ENCODE data around the gene EPHA7.

Gene EPHA7
- total RNA-seq: 0 to 0.84 reads per million in 2 donors

DNA sequence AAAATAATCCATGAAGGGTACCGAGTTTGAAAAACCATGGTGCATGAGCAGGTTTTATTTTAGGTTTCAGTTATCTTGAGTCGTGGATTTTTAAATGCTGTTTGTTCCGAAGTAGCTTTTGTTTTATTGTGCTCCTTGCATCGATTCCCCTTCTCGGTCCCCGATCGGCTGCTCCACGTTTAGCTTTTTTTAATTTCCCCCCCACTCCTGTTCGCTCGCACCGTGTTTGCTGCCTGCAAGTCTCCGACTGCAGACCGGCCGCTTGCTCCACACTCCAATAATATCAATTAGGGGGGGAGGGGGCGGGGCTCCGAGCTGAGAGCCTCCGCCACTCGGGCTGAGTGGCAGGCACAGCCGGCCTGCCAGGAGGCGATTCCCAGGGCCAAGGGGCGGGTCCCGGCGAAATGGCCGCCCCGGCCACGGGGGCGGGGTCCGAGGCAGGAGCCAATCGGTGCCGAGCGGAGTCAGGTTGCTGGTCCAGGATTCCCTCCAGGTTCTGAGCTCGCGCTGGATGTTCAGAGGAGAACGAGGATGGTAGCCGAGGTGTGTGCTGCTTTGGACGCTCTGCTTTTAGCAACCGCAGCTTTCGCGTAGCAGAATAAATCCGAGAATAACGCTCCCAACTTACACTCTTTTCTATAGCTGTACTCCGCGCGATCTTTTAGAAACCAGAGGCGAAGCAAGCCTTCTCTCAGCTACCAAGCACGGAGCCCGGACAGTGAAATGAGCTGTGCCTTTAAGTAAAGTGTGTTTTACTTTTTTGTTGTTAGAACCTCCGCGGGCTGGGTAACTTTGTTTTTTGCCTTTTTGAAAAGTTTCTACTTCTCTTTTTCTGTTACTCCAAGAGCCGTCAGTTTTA, at the start of gene EPHA7:
Gene EPHA7 (minus strand): TSS at position 256 of the 859 bp plus-strand sequence. CDS start 218 bp downstream, at position 38.
- DNase-seq: no peak

DNA sequence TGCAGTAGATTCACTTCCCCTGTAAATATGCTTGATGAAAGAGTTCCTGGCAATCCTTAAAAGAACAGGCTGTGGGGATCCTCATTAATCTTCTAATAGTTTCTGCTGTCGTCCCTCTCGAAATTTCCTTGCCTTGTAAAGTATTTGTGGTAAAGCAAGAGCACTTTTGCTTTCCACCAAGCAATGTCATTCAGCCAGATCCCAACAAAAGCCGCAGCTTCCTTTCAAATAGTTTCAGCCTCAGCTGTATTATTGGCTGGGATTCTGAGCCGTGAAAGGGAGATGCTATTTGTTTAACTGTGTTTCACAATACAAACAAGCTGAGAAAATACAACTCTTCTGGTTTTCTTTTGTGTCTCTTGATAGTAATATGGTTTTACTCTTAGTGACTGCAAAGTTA, 48.9 kb upstream of the EPHA7 start:
- no peak for DNase-seq

DNA sequence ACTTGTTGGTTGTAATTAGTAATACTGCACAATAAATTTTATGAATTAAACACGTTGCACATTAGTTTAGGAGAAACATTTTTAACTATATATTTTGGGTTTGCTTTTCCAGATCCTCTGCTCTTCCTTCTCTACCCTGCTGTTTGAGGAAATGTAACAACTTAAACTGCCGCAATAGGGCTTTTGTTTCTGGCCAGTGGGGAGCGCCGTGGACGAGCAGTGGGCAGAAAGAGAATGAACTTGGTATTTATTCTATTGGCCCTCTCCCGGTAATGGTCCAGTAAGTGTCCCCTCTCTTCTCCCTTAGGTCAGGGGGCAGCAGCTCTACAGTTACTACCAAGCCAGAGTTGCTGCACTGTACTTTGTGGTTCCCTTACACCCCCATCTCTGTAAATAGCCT, 35.2 kb upstream of the EPHA7 start:
- DNase-seq: no peak

DNA sequence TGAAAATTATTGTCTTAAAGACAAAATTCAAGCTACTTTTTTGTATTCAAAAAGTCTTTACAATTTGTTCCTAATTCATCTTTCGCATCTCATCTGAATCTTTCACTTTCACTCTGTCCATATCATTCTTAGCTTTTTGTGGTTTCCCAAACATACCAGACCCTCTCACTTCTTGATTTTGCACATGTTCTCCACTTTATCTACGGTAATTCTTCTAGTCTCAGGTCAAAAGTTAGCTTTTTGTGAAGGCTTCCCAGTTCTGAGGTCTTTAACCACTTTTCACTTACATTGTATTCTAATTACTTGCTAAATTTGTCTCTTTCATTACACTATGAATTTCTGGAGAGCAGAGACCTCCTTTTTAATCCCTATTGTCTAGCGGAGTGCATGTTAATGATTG, 34.6 kb upstream of the EPHA7 start:
- DNase-seq: no peak

DNA sequence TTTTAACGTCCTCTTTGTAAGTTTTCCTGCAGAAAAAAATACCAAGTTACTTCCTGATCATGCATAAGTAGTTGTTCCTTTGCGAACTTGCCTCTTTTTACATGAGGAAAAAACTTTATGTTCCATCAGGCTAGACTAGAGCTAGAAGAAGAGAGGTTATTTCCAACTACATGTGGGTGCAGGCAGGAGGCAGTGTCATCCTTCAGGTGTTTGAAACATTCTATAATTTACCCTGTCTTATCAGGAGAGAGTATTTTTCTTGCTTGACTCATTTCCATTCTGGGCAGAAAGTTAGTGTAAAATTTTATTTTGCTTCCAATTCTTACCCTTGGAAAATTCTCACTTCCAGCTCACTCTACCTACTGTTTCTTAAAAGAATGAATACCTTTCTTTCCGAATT, 28.5 kb upstream of the EPHA7 start:
- DNase-seq: no peak

DNA sequence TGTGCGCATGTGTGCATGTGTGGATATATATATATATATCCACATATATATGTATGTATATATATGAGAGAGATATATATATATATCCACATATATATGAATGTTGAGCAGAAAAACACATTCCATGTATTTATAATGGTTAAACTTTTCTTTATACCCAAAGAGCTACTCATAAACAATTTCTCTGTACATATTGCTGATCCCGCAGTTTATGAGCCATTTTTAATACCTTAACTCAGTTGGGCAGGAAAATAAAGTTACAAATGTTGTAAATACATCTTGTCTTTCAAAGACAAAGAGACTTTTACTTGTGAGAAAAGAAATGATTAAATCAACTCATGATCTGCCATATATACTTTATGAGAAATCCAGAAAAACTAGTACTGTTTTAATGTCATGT, 18.1 kb upstream of the EPHA7 start:
- no peak for DNase-seq

DNA sequence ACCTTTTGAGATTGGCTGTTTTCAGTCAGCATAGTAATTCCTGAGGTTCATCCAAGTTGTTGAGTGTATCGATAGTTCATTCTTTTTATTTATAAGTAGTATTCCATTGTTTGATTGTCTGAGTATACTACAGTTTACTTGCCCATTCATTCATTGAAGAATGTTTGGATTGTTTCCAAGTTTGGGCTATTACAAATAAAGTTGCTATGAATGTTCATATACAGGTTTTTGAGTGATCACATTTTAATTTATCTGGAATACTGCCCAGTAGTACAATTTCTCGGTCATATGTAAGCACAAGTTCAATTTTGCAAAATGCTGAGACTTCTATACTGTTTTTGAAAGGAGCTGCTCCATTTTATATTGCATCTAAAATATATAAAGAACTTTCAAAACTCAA, 14.2 kb upstream of the EPHA7 start:
- no peak for DNase-seq

DNA sequence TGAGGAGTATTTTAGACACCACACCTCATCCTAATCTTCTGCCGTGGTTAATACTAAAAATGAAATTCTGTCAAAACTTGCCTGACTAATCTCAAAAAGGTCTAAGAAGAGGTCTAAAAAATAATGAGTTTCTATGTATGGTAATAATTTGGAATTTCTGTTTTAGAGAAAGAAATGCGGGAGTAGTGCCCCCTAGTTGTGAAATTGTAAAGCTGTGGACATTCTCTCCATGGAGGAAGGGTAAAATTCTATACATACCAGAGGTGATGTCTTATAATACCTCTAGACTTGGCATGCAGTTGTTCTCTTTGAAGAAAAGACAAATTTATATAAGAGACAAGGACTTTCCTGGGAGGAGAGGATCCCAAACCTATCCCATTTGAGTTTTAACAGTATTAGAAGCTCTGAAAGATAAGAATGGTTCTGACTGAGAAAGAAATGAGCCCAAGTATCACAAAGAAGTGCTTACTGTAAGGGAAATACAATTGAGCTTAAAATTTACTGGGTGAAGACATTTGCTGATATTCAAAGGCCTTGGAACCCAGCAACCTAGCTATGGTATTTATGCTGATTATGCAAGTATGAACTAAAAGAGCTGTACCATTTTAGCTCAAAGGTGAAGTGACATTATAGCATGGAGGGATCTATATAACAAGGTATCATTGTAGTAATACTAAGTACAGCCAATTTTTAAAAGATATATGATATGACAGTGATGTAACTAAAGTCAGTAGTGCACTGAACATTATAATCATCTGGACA, 5.1 kb upstream of the EPHA7 start:
- DNase-seq: no peak

DNA sequence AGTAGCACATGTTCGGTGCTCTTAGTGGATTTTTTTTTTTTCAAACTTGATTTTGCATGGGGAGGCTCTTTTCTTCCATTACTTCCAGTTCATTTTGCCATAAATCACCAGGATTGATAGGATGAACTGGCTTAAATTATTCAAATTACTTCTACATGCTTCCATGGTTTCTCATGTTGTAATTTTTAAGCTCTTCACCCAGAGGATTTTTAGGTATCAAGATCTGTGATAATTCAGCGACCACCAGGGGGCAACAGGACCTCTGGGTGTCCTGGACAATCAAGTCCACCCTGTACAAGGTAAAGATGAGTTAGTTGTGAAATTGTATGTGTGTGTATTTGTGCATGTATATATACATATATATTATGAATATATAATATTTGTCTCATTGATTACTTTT, 4.2 kb upstream of the EPHA7 start:
- no peak for DNase-seq

DNA sequence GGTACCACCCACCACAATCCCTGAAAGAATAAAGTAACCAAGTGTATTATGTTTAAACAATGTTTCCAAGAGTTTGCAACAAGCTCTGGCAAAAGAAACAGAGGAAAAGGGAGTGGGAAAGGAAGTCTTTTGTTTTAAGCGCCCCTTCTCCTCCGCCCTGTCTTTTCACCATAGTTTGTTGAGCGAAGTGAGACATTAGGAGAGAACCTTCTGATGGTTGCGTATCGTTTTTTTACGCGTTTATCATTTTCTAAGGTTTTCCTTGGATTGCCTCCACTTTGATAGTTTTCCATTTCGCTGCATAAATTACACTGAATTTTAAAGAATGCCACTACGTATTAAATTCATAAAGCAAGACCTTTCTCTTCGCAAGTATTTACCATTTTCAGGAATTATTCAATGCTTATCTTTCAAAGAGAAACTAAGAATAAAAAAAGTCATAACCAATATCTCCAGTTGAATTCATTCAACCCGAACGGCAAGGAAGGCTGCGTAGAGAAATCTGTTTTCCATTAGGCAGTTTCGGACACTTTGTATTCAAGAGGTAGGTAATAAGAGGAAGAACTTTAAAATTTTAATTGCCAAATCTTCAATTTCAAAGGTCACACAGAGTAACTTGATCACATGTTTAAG, 920 bp upstream of the EPHA7 start:
- no peak for DNase-seq

DNA sequence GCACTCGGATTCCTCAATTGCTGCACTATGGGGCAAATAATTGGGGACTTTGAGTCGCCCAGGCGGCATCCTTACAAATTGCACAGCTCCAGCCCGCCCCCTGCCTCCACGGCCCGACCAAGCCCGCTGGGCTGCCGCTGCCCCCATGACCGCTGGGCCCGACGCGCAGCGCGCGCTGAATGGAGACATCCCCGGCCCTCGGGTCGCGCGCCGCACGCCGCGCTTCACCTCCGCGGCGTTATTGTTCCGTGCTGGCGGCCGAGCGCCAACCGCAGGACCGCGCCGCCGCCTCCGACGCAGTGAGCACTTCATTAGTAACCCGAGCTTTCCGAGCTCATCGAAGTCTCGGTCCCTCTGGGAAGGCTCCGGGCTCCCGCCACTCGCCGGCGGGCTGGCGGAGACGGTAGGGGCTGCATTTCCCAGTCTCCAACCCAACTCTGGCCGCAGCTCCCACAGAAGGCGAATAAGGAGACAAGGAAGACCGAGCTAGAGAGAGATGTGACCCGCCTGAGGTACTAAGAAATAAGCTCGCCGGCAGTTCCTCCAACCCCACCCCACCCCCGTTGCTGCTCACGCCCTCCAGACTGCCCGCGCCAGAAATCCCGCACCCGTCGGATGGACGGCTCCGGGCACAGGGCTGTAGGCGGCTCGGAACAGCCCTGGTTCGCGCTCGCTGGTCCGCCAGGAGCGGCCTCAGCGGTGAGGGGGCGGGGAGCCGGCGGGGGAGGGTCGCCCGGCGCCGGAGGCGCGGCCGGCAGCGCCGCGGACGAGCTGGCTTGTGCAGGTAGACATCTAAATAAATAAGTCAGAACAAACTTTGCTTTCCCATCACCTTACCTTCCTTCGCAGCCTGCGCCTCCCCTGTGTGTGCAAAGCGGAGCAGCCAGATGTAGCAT, 703 bp downstream of the EPHA7 start:
- DNase-seq: no peak

DNA sequence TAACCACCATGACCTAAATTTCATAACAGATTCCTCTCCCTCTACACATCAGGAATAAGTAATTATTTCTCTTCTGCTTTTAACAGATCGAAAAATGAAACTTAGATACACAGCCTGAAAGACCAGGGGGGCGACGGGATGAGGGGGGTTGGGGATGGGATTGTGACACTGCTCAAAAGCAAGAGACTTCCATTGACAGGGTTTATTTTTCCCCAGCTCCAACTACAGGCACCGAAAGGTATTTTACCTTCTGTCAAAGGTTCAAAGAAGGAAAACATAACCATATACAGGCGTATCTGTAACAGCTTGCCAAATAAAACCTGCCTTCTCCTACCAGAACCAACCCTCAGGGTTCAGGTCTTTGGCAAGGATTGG, 1.3 kb downstream of the EPHA7 start:
- DNase-seq: no peak

DNA sequence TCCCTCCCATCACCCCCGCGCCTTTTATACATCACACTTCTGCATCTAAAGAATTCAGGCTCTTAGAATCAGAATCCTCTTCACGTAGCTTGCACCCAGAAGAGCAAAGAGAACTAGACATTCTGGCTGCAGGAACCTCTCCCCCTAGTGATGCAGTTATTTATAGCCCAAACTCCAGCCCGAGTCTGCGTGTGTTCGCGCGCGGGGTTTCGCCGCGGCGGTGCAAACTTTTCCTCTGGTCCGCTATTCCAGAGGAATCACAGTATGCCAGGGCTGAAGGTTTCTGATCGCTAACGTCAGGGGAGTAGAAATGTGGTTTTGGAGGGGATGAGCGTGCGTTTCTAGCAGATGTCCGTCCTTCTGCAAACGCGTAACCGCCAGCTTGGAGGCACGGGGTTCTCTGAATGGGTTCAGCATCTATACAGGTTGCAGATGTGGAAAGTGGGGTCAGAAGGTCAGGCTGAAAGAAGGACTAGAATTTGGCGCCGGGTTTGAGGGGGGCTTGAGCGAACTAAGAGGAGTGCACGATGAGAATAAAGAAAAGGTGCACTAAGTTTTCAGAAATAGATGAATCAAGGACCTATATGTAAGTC, 1.8 kb downstream of the EPHA7 start:
- DNase-seq: no peak

DNA sequence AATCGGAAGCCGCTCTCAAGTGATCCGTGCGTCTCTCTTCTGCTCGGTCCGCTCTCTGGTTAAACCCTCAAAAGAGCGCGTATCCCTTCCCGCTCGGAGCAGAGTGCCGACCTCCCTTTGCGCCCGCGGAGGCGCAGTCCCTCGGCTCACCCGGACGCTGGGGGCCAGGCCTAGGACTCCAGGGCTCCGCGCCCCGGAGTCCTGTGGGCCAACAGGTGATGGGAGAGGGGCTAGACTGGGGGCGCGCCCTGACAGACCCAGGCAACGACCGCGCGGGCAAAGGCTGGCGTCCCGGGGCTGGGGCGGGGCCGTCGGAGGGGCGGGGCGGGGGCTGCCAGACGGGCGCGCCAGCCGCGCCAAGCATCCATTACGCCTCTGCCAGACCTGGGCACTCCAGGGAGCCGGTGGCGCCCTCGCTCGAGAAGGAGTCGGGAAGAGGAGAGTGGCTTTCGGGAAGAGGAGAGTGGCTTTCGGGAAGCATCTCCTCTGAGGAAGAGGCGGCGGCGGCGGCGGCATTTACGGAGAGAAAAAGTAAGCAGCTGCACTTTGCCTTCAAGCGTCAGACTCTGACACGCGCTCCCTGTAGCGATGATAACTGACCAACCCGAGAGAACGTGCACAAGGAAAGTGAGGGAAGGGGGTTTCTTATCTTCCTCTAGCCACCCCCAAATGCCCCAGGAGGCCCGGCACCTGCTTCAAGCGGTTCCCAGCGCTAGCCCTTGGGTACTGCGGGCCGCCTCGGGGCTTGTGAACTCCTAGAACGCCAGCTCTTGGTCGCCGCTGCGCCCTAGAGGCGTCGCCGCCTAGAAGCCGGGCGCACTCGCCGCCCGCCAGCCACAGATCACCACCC, 2.6 kb downstream of the EPHA7 start:
- no peak for DNase-seq

DNA sequence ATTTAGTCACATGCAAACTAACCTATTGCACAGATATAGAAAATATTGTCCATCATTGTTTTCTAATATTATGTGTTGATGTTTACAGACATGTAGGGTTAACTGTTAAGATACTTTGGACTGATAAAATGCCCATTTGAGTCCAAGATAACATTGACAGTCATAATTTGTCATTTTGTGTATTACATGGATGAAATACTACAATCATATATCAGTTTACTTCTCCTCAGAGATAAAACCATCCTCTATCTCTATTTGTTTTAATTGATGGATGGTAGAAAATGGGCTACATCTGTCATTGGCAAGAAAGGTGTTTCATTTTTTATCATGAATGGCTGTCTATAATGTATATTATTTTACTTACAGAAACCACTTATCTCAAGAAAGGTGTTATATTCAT, 6.2 kb downstream of the EPHA7 start:
- DNase-seq: no peak

DNA sequence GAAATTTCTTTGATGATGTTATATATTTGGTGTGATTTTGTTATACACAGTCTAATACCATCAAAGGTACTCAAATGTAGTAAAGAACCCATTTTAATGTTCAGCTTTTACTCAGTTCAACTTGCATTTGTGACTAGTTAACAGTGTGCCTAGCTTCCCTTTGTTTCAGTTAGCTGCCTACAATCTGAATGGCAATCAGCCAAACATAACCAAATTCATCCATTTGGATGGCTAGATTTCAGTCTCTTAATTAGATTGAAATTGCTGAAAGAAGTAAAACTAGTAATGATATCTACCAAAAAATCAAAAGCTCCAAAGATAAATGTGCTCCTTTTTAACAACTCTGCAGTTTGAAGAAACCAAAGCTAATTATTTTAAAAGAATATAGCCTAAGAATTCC, 6.9 kb downstream of the EPHA7 start:
- DNase-seq: no peak

DNA sequence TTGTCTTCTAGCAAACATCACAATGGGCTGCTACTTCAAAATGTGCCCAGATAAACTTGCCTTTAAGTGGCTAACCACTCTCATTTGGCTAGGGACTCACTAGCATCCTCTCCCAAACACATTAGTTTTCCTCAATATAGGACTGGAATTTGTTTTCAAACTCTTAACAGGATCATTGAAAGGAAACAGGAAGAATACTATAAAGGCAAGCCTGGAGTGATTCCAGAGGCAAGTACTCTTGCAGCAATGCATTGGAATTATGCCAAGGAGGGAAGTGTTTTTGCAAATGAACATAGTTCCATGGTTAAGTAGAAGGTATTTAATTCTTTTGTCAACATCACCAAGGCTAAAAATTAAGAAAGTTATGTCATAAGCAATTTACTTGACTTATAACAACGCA, 12.2 kb downstream of the EPHA7 start:
- no peak for DNase-seq

DNA sequence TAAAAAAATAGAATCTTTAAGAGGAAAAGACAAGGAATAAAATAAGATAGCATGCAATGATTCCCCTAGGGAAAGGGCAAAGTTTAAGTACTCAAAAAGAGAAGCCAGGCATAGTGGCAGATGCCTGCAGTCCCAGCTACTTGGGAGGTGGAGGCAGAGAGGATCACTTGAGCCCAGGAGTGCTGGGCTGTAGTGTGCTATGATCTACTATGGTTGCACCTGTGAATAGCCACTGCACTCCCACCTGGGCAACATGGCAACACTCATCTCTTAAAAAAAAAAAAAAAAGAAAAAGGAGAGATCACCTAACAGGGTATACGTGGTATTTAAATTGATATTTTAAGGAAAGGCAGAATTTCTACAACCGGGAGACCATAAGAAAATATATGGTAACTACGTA, 16.0 kb downstream of the EPHA7 start:
- no peak for DNase-seq

DNA sequence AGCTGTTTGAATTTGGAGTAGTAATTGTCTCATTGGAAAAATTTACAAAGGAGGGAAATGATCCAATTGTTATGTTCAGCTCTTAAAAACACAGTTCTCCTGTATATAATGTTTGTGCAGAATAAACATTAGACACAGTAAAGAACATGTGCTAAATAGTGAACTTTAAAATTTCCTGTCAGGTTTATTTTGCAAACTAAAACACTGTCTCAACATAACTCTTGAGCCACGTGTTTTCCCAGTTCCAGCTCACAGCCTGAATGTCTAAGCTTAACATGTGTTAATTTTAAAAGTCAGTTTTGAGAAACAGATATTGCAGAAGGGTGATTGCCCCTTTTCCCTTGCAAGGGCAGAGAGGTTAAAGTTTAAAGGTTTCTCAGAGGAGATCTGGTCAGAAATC, 20.6 kb downstream of the EPHA7 start:
- DNase-seq: no peak

DNA sequence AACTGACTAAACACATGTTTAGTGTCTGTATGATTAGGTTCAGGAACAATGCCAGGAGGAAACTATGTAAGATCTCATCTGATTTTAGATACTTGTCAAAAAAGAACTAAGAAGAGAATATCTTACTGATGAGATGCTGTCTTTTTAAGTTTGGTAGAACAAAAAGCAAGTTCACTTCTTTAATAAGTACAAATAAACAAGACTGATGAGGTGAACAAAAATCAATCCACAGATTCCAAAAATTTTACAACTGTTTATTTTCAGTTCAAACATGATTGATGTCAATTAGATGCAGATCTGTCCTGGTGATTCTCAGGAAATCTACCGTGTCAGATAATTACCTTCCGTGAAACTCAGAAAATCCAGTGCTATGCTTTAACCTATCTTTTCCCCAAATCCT, 24.9 kb downstream of the EPHA7 start:
- DNase-seq: no peak

DNA sequence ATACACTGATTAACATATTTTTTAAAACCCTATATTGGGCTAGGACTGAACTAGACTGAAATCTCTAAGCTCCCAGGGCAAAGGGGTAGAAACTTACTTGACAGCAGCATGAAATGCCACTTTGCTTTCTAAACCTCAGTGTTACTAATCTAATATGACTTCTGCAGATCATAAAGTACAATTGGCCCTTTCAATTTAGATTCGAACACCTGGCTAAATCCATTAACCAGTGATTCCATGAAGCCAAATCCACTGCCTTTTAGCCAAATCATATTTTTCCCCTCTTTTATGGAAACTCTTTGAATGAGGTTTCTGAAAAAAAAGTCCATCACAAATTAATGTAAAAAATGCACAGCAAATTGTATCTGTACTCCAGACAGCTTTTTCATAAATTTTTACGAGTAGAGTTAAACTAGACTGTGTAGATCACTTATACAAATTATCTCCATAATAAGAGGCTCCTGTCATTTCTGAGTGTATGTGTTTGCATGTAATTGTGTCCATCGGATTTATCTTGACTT, 25.7 kb downstream of the EPHA7 start:
- no peak for DNase-seq
